HG02885 (cell line): ENCODE measurements around the gene CDC40.
A peak's percentile ranks its signal among the peaks of the same experiment; 100 is the strongest.
"Not testable (repeated sequence)": the region's sequence is repeated elsewhere in the genome, so short reads cannot be mapped to it uniquely, and the experiment has no call there.

Experiments
- ATAC-seq: cut with Tn5 transposase; IDR thresholded peaks from one replicate; pipeline ENCODE4 v1.9.1; 2021; ENCODE audit warnings: mild to moderate bottlenecking; ENCODE audit not compliant: unreplicated experiment, poor library complexity

The CDC40 gene

GRCh38 chr6:110198561-110198960 lies 18.3 kb downstream of the CDC40 start:
- no peak for ATAC-seq

GRCh38 chr6:110201151-110201884 lies 21.1 kb downstream of the CDC40 start:
- no peak for ATAC-seq

GRCh38 chr6:110207652-110208051 lies 27.4 kb downstream of the CDC40 start:
- ATAC-seq, result no peak

GRCh38 chr6:110211753-110212152 lies 31.5 kb downstream of the CDC40 start:
- ATAC-seq, result no peak

- ATAC-seq, result no peak
Measured at GRCh38 chr6:110214338-110214737, 34.1 kb downstream of the CDC40 start.

GRCh38 chr6:110216140-110216539 lies 35.9 kb downstream of the CDC40 start:
- ATAC-seq, result no peak

GRCh38 chr6:110217266-110217665 lies 37.0 kb downstream of the CDC40 start:
- ATAC-seq, result no peak

GRCh38 chr6:110221738-110222137 lies 41.5 kb downstream of the CDC40 start:
- no peak for ATAC-seq

- ATAC-seq, result no peak
Measured at GRCh38 chr6:110226261-110226660, 46.0 kb downstream of the CDC40 start.

- no peak for ATAC-seq
Measured at GRCh38 chr6:110232450-110232849, 52.2 kb downstream of the CDC40 start.

- peak; percentile 95 for ATAC-seq
Measured at GRCh38 chr6:110233770-110234374, 53.6 kb downstream of the CDC40 start.

- not testable (repeated sequence) for ATAC-seq
Measured at GRCh38 chr6:110236007-110236406, 55.8 kb downstream of the CDC40 start.

- ATAC-seq, result no peak
Measured at GRCh38 chr6:110239526-110240274, 59.5 kb downstream of the CDC40 start.

- ATAC-seq, result not testable (repeated sequence)
Measured at GRCh38 chr6:110244621-110245020, 64.4 kb downstream of the CDC40 start.

- no peak for ATAC-seq
Measured at GRCh38 chr6:110246378-110246777, 66.2 kb downstream of the CDC40 start.

- no peak for ATAC-seq
Measured at GRCh38 chr6:110246900-110247546, 66.8 kb downstream of the CDC40 start.

- no peak for ATAC-seq
Measured at GRCh38 chr6:110250058-110250457, 69.8 kb downstream of the CDC40 start.

GRCh38 chr6:110250838-110251237 lies 70.6 kb downstream of the CDC40 start:
- ATAC-seq, result no peak

GRCh38 chr6:110255211-110255750 lies 75.1 kb downstream of the CDC40 start:
- no peak for ATAC-seq

- ATAC-seq, result no peak
Measured at GRCh38 chr6:110256366-110256765, 76.1 kb downstream of the CDC40 start.

- ATAC-seq, result peak; percentile 55
Measured at GRCh38 chr6:110265273-110265672, 85.0 kb downstream of the CDC40 start.
